NB4 (cell line): ENCODE measurements around the gene NRG3.

Experiments
- CTCF ChIP-seq: IDR thresholded peaks from one replicate; pipeline ENCODE4 v1.5.1; 2012; ENCODE audit warnings: low read depth, low read length
- MAX ChIP-seq: IDR thresholded peaks from 2 replicates; pipeline ENCODE4 v1.6.1; 2011; ENCODE audit warnings: low read depth, low read length
- MYC ChIP-seq: IDR thresholded peaks from 2 replicates; pipeline ENCODE4 v1.6.1; 2011; ENCODE audit warnings: low read depth, low read length

GRCh38 chr10:81828251-81828650 lies 46.7 kb upstream of the NRG3 start:
- TF ChIP-seq CTCF (no peak), MAX (no peak), MYC (no peak)
